HepG2 (cell line): ENCODE measurements around the gene SYNDIG1. TPM values are rescaled to one million over a fixed set of nuclear protein-coding genes. Genes with fewer than 3 reads are reported as not detected.

Source experiments
- ATAC-seq: fragments of 200-7000 bp; cut with Tn5 transposase; 3 replicates; pipeline ENCODE4 v1.9.1; 2020; ENCODE audit warnings: mild to moderate bottlenecking, moderate library complexity
- BruUV-seq: library from RNA; stranded (reverse); fragments of 400-500 nt; replicated peaks from 2 replicates; lab custom pipeline; 2021; lab: Mats Ljungman, UMichigan
- CTCF ChIA-PET: fragments of 300-600 bp; formaldehyde crosslinking; extraction: SDS; loops from one replicate; lab custom pipeline; 2021; ENCODE audit warnings: low total read pairs, inconsistent platforms, low intra/inter-chr PET ratio; lab: Yijun Ruan, JAX
- POLR2A ChIA-PET: fragments of 350-600 bp; sonication (Branson Sonifier 250); formaldehyde crosslinking; loops from one replicate; lab custom pipeline; 2020; ENCODE audit warnings: antibody characterized with exemption, inconsistent platforms; lab: Yijun Ruan, JAX
- DNase-seq: peaks from one replicate; pipeline ENCODE4 v3.0.0-alpha.2; 2015; ENCODE audit warnings: low spot score
- FAIRE-seq: peaks from 3 replicates; lab custom pipeline; 2011; peaks lifted over from hg19 to GRCh38; lab: Jason Lieb, UNC
- H2AFZ ChIP-seq: one replicate; pipeline ENCODE4 v1.6.1; 2011; ENCODE audit warnings: low read length, inconsistent platforms
- H3K27ac ChIP-seq: fragments of 300-600 bp; 3 replicates; pipeline ENCODE4 v1.8.0; 2011; ENCODE audit warnings: mixed run types, mild to moderate bottlenecking, mixed read lengths, low read length, inconsistent platforms; ENCODE audit not compliant: insufficient read depth; ENCODE audit errors: extremely low read length
- H3K27me3 ChIP-seq, 2 experiments: fragments of 200-600 bp in 1 of 2; 2 replicates in 1 of 2; 3 replicates in 1 of 2; pipeline versions ENCODE4 v1.6.0 to v1.8.0; 2011; ENCODE audit warnings: low read length in 2 of 2, mild to moderate bottlenecking in 2 of 2, moderate library complexity in 2 of 2, inconsistent platforms in 1 of 2; ENCODE audit not compliant: insufficient read depth in 2 of 2, control insufficient read depth in 1 of 2
- H3K36me3 ChIP-seq, 2 experiments: fragments of 200-600 bp in 1 of 2; replicated peaks in 1 of 2; 2 replicates in 1 of 2; 3 replicates in 1 of 2; pipeline versions ENCODE4 v1.5.1 to v1.8.0; 2011; ENCODE audit warnings: low read length in 2 of 2, inconsistent platforms in 1 of 2; ENCODE audit not compliant: insufficient read depth in 2 of 2, control insufficient read depth in 1 of 2
- H3K4me1 ChIP-seq: 2 replicates; pipeline ENCODE4 v1.5.1; 2012; ENCODE audit warnings: low read length, inconsistent platforms; ENCODE audit not compliant: insufficient read depth
- H3K4me2 ChIP-seq: 2 replicates; pipeline ENCODE4 v1.6.0; 2011; ENCODE audit warnings: low read depth, low read length, inconsistent platforms
- H3K4me3 ChIP-seq, 3 experiments: fragments of 200-600 bp in 1 of 3; sonication (generic), shearing (Covaris generic) in 1 of 3; replicated peaks in 1 of 3; 2 replicates each; pipeline ENCODE4 v1.5.1; 2011 to 2016; ENCODE audit warnings: low read length in 3 of 3, inconsistent platforms in 2 of 3, low read depth in 2 of 3, mild to moderate bottlenecking in 2 of 3, control low read depth in 1 of 3, mixed read lengths in 1 of 3; ENCODE audit not compliant: insufficient read depth in 1 of 3
- H3K79me2 ChIP-seq: one replicate; pipeline ENCODE4 v1.6.1; 2011; ENCODE audit warnings: low read length, inconsistent platforms; ENCODE audit not compliant: insufficient read depth
- H3K9ac ChIP-seq: 2 replicates; pipeline ENCODE4 v1.6.0; 2011; ENCODE audit warnings: mild to moderate bottlenecking, low read depth, low read length, inconsistent platforms; ENCODE audit not compliant: insufficient read depth
- H3K9me3 ChIP-seq: 2 replicates; pipeline ENCODE4 v1.5.1; 2012; ENCODE audit warnings: mild to moderate bottlenecking, low read length
- H4K20me1 ChIP-seq: 2 replicates; pipeline ENCODE4 v1.6.0; 2011; ENCODE audit warnings: inconsistent platforms, mild to moderate bottlenecking, low read length, moderate library complexity; ENCODE audit not compliant: insufficient read depth
- HNRNPK ChIP-seq: fragments of 200-400 bp; formaldehyde crosslinking; IDR thresholded peaks from 2 replicates; pipeline ENCODE4 v1.6.1; 2018; ENCODE audit warnings: low read length, low read depth, moderate library complexity, mild to moderate bottlenecking; ENCODE audit not compliant: poor library complexity, severe bottlenecking
- SOX5 ChIP-seq: IDR thresholded peaks from 2 replicates; pipeline ENCODE4 v1.6.1; 2016; ENCODE audit warnings: borderline replicate concordance
- TCF7L2 ChIP-seq: IDR thresholded peaks from 2 replicates; pipeline ENCODE4 v1.6.1; 2011; ENCODE audit warnings: mild to moderate bottlenecking, low read depth, low read length, moderate library complexity
- ZNF883 ChIP-seq: sonication (generic); formaldehyde crosslinking; IDR thresholded peaks from 2 replicates; pipeline ENCODE4 v1.5.1; 2020; ENCODE audit warnings: mild to moderate bottlenecking, missing genetic modification reagents; ENCODE audit errors: not compliant biosample characterization
- WGBS: methylation state at CpG from one replicate; pipeline ENCODE4 v1.1.6; 2017; ENCODE audit warnings: low lambda C conversion rate; 5-methylcytosine and 5-hydroxymethylcytosine counted together
- in situ Hi-C: cut with HindIII; loops from 2 replicates; pipeline ENCODE4 v1.10.0; 2017; ENCODE audit warnings: low pct_unique_long_range_greater_than_20kb; ENCODE audit not compliant: extremely low pct_ligation_motif_present
- intact Hi-C: fragments of 100-400 bp; cut with micrococcal nuclease; formaldehyde crosslinking; loops from one replicate; pipeline ENCODE4 v1.10.0; 2022; ENCODE audit not compliant: unreplicated experiment
- polyA plus RNA-seq, 8 experiments: library from polyadenylated mRNA; depleted of rRNA in 3 of 8; stranded (reverse) in 7 of 8; unstranded in 1 of 8; fragments of >200 nt; fragmentation: Illumina TruSeq in 4 of 8; extraction: Trizol in 4 of 8; gene quantifications; 2 replicates each; pipeline versions ENCODE4 v1.2.1 to v1.2.3, GENCODE V29; 2011 to 2016; ENCODE audit warnings: low read depth in 4 of 8, missing spikeins in 1 of 8, mixed read lengths in 1 of 8; ENCODE audit not compliant: insufficient read depth in 1 of 8
- total RNA-seq, 5 experiments: library from RNA; depleted of rRNA; stranded (reverse); fragments of >200 nt; fragmentation: Illumina TruSeq; extraction: Trizol; gene quantifications; 2 replicates each; pipeline ENCODE4 v1.2.3, GENCODE V29; 2016; ENCODE audit warnings: low read depth in 1 of 5

The SYNDIG1 gene
- total and polyA plus RNA-seq, 2 of the 13 experiments (the other 11 are each of a cell fraction or from before 2014, with no cell fraction given): not detected

DNA sequence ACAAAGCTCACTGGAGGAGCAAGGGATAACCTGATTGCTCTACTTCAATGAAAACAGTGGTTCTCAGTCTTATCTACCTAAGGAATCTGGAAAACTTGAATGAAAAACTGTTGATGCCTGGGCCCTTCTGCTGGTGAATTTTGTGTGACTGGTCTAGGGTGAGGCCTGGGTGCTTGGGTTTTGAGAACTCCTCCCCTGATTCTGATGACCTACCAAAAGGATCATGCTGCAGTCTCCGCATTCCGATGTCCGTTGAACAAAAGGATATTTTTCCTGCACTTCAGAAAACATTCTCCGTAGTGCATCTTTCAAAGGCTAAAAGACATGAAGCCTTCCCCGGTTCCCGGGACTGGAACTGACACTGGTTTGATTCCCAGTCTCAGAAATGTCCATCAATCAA is 157.9 kb downstream of the SYNDIG1 start:
- Histone ChIP-seq H3K9me3 (no peaks in the 10 kb centered on the region), H3K79me2 (no peaks in the 10 kb centered on the region), H3K4me2 (no peak overlapping the region), H4K20me1 (no peaks in the 10 kb centered on the region; the same call in 1 of the 2 replicates), H3K27ac (no peak overlapping the region), H3K4me3 (no peak overlapping the region), H3K27me3 (peaks cover 0 to 12% of the 10 kb centered on the region in 2 experiments; a peak in 3 of 5 replicates), H2AFZ (no peak overlapping the region), H3K4me1 (no peaks in the 10 kb centered on the region), H3K9ac (no peak overlapping the region), H3K36me3 (no peaks in the 10 kb centered on the region)
- ATAC-seq (no peak), DNase-seq (no peak), FAIRE-seq (no peak)
- POLR2A ChIA-PET: no interaction called here
- no TSS peak for BruUV-seq
- intact Hi-C loops: no loop called here
- in situ Hi-C loops: no loop called here
- TF ChIP-seq TCF7L2: no peak
- WGBS: 52% methylated on average over 6 of the region's 6 CpGs
- CTCF ChIA-PET: no interaction called here

DNA sequence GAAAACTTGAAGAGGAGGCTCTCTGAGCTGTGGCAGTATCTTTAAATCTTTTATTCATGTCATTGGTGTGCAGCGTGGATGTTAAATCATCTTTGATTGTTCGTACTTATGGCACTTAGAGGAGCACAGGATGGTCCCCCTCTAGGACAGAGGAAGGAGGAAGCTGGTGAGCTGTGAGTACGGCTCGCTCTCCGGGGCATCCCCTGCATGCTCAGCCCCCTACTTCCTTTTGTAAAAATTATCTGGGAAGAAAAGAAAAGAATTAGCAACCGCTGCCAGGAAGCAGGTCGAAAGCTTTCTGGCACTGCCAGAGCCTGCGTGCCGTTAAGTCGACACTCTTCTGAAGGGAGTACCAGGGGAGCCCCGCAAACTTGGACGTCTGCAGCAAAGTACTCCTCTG is 158.5 kb downstream of the SYNDIG1 start:
- H3K9me3 ChIP-seq: no peaks in the 10 kb centered on the region
- H3K4me2 ChIP-seq: no peak overlapping the region
- no peaks in the 10 kb centered on the region for H3K36me3 ChIP-seq
- no peak overlapping the region for H3K4me3 ChIP-seq
- no TSS peak for BruUV-seq
- TF ChIP-seq SOX5: no peak
- no peak for TF ChIP-seq ZNF883 (CRISPR knock-in tag)
- no peak for TF ChIP-seq HNRNPK
- TF ChIP-seq, all 625 proteins: peak for 0
- ATAC-seq (no peak), DNase-seq (no peak), FAIRE-seq (no peak)
- Histone ChIP-seq H3K4me1 (no peaks in the 10 kb centered on the region), H2AFZ (no peak overlapping the region), H3K27me3 (peaks cover 0 to 16% of the 10 kb centered on the region in 2 experiments; a peak in 3 of 5 replicates), H3K9ac (no peak overlapping the region), H3K79me2 (no peaks in the 10 kb centered on the region), H4K20me1 (no peaks in the 10 kb centered on the region; the same call in 1 of the 2 replicates), H3K27ac (no peak overlapping the region)
- intact Hi-C loops: no loop called here
- CTCF ChIA-PET: no interaction called here
- in situ Hi-C loops: no loop called here
- POLR2A ChIA-PET: no interaction called here
- WGBS: 44% methylated on average over 12 of the region's 12 CpGs
